ENCODE results near the gene KIF21B.
A peak's percentile ranks its signal among the peaks of the same experiment; 100 is the strongest.

KIF21B gene

DNA sequence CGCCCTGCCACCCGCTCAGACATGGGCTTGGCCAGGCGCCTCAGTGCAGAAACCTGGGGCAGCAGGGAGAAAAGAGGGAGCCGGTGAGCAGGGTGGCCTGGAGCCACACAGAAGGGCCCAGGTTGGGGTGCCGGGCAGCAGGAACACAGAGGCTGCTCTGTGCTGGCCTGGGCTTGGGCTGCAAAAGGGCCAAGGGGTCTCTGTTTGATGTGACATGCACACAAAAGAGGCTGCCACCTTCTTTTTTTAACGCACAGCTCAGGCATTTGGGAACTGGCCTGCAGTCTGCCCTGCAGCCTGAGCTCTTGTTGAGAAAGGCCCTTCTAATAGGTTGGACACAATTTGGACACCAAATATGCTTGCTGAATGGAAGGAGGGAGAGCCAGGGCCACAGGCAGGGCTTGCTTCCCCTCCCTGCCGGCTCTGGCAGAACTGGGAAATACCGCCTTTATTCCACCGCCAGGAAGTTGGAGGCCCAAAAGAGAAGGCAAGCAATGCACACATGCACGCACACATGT lies 32.4 kb downstream of the KIF21B start:
- no peak for DNase-seq

DNA sequence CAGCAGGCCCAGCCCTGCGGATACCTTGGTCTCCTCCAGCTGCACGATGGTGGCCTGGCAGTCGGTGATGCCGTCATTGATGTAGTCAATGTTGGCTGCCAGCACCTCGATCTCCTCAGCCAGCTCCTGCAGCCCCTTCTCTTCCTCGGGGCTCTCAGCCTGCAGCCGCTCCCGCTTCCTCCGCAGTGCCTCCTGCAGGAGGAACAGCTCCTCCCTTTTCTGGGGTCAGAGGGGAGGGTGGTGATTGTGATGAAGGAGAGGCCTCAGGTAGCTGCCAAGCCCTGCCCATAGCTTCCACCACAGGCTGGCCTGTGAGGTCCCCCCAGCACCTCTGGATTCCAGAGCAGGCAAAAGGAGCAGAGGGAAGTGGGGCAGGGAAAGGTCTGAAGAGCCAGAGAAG lies 33.4 kb downstream of the KIF21B start:
- DNase-seq: no peak

DNA sequence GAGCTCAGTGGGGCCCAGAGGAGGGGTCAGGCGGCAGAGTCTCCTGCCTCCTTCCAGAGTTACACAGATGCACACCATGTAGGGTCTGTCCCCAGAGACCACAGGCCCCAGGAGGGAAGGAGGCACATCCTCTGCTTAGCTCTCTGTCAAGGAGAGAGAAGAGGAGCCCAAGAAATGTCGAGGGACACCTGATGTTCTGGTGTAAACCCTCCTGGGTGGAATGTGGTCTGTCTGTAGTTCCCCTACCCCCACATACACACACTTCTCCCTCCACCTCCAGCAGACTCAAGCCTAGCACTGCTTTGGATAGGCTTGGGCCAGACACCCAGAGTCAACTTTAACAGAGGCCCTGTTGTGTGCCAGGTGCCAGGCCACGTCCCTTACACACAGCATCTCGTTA lies 34.2 kb downstream of the KIF21B start:
- DNase-seq: no peak

DNA sequence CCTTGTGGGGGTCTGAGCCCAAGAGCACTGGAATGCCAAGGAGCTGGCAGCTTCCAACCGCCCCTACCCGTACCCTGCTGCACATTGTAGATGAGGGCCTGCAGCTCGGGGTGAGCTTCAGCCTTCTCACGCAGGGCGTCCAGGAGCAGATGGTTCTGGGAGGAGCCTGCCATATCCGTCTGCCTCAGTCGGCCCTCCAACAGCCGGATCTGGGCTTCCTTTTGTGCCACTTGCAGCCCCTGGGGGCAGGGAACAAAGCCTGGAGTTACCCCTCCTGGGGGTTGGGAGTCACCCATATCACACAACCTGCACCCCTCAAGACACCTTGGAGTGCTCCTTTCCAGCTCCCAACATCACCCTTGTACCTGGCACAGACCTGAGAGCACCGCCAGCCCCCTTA lies 34.8 kb downstream of the KIF21B start:
- DNase-seq: no peak

DNA sequence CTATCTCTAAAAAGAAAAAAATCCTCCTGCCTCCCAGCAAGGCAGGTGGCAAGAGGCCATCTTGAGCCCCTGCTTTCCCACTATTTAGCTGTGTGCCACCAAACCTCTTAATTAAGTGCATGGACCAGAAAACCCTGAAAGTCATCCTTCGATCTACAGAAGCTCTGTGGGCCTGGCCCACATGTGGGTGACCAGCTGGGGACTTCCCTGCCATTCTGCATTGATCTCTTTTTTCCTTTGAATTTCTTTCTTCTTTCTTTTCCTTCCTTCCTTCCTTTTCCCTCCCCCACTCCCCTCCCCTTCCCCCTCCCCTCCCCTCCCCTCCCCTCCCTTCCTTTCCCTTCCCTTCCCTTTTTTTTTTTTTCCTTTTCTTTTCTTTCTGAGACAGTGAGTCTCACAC lies 38.0 kb downstream of the KIF21B start:
- DNase-seq: no peak

DNA sequence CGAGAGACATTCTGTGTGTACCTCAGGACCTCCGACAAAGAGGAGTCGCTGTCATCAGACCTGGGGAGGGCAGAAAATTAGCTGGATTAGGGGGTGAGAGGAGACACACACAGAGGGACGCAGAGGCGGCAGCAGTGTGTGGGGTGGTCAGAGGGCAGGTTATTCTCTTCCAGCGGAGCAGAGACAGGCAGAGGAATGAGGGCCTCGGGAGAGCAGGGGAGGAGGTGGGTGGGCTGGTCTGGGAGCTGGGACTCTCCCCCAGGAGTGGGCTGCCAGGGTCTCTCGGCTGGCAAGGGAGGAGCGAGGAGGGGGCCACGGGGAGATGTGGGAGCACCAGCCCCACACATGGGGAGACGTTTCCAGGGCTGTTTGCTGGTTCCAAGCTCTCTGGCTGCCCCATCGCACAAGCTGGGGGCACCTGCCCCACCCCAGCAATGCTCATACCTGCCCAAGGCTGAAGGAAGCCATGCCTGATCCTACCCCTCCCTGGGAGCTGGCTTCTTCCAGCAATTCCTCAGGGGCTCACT lies 40.4 kb downstream of the KIF21B start:
- no peak for DNase-seq

DNA sequence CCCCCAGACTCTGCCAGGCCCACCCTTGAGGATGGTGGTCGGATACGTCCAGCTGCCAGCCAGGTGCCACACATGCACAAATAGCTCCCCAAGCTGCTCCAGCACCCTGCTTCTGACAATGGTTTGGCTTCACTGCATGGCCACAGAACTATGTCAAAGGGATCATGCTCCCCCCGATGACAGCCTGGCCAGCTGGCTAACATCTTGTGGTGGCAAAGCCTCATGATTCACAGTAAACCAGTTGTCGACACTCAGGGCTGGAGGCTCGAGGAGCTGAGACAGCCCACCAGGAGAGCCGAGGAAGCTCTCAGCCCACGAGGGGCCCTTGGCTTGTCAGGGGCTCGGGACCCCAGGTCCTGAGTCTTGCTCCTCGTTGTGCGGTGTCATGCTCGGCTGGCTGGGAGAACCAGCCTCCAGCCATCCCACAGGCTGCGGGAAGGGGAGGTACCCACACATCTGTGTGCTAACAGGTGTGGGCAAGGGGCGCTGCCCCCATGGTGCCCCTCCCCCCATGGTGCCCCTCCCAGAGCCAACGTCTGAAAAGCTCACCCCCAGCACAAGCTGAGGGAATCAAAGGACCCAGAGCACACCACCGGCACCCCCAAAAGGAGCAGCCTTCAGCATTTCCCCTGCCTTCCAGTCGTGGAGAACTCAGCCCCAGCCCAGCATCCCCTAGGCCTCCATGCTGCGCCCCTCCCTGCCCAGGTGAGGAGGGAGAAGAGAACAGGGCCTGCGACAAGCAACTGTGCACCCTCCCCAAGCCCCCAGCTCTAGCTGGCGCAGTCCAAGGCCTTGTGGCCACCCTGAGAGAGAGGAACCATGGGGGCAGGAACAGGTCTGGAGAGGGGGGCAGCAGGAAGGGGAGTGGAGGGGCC lies 41.2 kb downstream of the KIF21B start:
- peak; percentile 31 for DNase-seq

DNA sequence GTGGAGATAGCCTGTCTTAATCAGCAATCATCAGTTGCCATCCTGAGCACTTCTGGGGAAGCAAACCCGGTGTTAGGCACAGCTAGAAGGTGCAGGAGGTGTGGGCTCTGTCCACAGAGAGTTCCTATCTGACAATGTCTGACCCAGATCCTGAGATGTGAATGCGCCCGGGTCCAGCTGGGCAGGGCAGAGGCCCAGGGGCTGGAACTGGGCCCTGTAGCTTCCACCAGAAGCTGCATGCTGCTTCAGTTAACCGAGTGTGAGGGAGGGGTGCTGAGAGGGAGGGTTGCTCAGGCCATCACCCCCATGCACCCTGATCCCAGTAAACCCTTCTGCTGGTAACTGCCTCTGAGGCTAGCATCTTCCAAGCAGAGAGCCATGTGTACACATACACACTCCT lies 42.2 kb downstream of the KIF21B start:
- no peak for DNase-seq

DNA sequence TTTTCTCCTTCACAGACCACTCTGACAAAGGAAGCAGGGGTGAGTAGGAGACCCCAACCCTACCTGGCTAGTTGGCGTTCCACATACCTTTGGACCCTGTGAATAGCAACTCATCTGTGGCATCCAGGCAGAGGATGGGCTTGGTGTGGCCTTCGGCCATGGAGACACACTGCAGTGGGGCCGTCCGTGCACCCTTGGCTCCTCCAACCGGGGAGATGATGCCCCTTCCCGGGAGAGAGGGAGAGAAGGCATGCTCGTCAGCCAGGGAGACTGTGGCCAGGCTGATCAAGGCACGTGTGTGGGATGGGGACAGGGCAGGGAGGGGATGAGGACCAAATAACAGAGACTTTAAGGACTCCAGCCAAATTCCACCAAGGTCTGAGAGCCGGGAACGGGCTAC lies 42.6 kb downstream of the KIF21B start:
- DNase-seq: no peak

DNA sequence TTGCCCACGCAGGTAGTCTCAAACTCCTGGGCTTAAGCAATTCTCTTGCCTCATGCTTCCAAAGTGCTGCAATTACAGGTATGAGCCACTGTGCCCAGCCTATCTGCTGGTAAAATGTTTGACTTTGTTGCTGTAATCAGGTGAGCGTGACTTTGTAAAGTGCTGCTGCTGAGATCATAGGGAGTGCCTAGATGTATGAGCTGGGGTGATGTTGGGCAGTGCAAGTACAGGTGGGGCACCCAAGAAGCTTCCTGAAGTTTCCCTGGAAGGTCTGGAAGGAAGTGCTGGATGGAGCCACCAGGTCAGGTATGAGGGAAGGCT lies 43.1 kb downstream of the KIF21B start:
- DNase-seq: no peak

DNA sequence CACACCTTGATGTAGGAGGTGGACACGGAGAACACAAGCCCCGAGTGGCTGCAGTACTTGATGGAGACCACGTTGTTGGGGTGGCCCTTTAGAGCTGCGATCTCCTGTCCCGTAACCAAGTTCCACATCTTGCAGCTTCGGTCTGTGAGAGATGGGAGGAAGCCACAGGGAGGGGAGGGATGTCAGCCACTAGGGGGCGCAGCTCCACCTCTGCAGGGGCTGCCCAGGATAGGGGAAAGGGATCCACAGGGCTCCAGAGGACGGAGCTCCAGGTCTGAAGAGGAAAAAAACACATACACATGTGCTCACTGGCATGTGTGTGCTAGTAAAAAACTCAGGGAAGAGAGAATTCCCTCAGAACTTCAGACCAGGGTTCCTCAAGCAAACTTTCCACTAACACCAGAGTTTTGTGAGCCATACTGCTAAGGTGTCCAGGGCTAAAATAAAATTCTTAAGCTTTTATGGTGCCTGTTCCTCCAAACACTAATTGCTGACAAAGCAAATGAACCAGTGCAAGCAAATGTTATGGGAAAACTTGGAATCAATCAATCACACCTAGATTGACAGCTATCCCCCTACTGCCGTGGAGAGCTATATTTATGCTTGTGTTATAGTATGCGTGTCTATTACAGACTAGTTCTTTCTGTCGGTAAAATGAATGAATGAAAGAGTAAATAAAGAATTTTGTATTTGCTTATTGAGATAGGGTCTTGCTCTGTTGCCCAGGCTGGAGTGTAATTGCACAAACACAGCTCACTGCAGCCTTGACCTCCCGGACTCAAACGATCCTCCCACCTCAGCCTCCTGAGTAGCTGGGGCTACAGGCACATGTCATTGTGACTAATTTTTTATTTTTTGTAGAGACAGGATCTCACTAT lies 43.7 kb downstream of the KIF21B start:
- DNase-seq: peak; percentile 90

DNA sequence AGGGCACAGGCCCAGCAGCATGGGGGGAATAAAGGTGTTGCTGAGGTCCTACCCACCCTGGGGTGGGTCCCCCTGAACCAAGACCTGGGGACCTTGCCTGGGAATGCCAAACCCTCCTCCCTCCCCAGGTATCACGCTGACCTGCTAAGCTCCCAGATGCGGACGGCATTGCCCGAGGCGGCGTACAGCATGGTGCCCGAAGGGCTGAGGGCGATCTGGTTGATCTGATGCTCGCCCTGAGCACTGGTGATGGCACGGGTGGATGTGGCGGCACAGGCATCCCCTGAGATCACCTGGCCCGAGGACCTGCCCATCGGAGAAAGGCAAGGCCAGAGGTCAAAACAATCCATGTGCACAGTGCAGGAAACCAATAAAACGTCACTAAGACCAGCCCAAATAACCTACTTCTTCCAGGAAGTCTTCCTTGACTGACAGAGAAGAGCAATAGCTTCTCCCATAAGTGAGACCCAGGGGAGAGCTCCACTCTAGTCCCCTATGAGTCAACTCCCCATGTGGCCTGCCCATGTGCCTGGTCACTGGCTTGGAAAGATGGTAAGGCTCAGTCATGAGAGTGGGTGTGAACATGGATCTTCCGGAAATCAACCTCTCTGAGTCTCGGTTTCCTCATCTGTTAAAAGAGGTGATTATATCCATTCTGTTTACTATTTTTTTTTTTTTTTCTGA lies 46.3 kb downstream of the KIF21B start:
- no peak for DNase-seq

DNA sequence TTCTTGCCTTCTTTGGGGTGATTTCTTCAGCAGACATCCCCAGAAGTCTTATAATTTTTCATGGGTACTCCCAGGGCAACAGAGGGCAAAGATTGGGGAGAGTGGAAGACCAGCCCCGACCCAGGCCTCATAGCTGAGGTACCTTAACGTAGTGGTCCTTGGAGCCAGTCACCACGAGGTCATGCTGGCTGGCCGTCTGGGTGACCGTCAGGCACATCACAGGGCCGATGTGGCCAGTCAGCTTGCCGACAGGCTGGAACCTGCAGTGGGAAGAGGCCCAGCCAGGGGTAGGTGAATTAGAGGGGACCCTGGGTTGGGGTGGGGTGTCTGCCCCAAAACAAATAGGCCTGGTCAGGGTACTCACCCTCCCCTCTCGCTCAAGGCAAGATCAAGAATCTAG lies 46.9 kb downstream of the KIF21B start:
- DNase-seq: no peak

DNA sequence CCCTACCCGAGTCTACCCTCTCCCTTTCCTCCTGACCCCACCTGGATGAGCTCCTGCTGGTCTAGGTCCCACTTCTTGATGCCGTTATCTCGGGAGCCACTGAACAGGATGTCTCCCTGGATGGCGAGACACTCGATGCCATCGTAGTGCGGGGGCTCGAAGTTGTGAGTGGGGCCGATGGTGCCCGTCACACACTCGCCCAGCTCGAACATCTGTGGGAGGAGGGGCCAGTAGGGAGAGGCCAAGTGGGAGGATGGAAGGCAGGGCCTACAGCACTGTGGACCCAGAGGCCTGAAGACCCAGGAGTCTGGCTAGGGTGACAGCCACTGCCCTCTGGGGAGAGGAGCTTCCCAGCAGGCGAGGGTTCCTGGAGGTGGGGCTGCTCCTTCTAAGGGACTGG lies 48.1 kb downstream of the KIF21B start:
- no peak for DNase-seq

DNA sequence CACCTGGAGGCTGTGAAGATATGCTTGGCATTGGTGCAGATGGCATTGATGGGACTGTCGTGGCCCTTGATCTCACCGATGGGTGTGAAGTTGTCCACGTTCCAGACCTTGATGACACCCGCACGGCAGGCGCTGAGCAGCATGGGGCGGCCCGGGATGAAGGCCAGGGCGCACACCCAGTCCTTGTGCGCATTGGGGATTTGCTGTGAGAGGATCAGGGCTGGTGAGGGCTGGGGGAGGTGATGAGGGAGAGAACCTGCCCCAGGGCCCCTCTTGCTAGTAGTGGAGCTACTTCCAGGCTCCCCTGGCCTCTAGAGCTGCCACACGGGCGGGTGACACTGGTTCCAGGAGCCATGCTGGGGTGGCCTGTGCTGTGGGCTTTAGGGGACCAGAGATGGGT lies 48.8 kb downstream of the KIF21B start:
- DNase-seq: no peak

DNA sequence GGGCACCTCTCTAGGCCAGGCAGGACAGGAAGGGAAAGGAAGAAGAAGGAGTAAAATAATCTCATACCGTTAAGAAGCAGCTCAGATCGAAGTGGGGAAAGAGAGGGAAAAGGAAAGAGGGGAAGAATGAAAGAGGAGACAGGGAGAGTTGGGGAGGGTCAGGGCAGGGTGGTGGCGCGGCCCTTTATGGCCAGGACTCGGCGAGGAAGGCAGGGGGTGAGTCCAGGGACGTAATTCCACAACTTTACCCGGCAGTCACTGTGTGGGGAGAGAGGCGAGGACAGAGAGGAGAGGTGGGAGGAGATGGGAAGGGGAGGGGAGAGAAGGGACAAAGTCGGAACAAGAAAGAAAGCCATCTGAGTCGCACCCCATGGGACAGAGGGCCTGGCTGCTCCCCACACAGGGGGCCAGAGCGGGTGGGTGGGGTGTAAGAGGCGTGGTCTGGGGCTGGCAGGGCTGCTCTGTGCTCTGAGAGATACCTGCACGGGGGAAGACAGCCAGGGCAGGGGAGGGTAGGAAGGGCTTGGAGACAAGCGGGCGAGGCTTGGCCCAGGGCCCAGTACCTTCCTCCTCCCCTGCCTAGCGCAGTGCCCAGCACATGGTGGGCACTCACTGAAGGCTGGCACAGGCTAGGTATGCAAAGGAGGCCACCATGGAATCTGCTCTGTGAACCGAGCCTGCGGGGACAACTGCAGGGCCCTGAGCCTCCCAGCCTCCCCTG lies 49.4 kb downstream of the KIF21B start:
- no peak for DNase-seq

DNA sequence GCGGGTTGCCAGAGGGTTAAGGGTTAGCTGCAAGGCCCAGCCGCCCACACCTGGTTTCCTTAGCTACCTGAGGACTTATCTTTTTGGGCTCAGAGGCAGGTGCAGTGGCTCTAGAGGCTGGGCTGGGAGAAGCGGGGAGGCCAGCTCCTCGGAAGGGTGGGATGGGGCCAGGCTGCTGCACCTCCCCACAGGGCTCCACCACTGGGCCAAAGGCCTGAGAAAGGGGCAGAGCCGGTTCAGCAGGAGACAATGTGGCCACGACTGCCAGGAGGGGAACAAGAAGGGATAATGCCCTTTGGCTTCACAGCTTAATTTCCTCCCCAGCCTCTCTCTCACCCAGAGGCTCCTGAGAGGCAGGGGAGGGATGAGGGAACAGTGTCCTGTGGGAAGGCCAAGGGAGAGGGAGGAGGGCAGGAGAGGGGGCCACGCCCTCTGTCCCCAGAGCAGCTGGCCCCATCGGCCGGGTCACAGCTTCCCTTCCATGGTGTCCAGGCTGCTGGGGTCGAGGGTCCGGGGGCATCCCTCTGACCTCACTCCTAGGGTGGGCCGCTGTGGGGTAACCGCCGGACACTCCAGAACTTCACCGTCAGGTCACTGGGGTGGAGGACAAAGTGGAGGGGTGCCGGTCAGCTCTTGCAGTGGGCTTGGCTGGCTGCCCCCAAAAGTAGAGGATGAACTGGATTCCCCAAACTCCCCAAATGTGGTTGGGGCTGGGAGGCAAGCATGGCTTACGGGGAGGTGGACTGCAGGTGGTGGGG lies 50.4 kb downstream of the KIF21B start:
- DNase-seq: no peak

DNA sequence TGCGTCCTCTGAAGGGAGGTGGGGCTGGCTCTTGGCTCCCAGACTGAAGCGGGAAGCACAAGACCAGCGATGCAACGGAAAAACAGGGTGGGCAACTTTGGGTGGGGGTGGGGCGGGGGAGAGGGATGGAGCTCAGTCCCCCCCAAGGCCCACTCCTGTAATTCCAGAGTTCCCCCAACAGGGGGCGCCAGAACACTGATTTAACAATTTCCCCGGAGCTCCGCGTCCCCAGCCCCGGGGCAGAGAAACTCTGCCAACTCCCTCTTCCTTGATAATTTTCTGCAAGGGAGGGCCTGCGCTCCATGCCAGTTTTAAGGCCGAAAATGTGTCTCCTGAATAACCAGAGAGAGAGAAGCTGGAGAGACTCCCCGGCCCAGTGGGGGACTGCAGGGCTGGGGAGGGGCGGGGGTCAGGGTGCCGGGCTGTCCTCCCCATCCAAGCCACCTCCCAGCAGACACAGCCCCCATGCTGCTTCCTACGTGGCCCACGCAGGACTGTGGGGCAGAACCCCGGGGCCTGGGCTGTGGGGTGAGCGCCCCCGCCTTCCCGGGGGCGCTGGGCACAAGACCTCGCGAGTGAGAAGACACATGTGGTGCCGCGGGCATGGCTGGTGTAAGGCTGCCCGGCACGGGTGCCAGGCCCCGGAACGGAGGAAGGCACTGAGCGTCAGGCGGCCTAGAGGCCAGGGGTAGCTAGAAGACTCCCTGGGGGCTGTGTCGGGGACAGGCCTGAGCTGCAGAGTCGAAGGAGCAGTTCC lies 51.4 kb downstream of the KIF21B start:
- DNase-seq: peak; percentile 80

DNA sequence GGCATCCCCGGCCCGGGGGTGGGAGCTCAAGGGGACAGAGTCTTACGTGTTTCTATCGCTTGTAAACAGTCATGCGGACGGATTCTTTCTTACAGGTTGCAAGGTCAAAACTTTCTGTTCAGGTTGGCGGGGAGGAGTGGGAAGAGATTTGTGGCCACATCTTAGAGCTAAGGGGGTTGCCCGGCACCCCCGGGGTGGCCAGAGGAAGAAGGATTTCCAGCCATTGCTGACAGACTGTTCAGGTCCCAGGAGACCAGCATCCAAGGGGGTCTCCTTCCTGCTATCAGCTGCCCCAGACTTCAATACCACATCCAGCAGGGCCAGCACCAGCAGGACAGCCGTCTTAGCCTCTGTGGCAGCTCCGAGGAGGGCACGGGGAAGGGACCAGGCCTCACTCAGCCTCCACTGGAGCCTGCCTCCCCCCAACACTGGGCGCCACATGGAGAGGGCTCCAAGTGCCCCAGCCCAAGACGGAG lies 52.0 kb downstream of the KIF21B start:
- DNase-seq: no peak

DNA sequence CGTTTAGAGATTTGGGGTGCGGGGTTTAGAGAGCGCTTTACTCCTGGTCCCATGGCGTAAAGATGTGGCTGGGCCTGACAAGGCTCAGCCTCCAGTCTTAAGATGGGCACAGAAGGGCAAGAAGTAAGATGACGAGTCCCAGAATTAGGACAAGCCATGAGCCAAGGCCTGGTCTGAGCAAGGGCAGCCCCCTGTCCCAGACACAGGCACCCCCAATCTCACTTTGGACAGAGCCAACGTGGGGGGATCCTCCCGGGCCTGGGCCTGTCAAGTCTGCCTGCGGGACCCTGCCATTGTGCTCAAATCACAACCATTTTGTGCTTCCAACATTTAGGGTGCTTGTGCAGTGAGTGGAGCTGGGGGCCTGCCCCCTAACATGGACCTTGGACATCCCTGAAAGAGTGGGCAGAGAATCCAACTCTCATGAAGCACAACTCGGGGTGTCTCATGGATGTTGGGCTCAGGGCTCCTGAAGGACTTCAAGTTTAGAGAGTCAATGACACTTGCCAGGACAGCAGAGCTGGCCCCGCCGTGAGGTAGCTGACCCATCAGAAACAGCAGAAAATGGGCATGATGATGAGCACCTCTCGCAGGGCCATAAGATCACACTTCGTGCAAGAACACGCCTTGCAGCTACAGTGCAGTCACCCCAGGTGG lies 52.6 kb downstream of the KIF21B start:
- no peak for DNase-seq
